ENCODE data around the gene RPS5.

GRCh38 chr19:58409010-58409790 is 22.1 kb downstream of the RPS5 start:
- TF ChIP-seq CTCF (IDR thresholded peaks at IDR 0.05) = no peak
- TF ChIP-seq POLR2A (IDR thresholded peaks at IDR 0.05) = no peak

Data from suprapubic skin (tissue), 3 donors.